ENCODE data around the gene ZNF18.
A peak's percentile ranks its signal among the peaks of the same experiment; 100 is the strongest.

The ZNF18 gene

GRCh38 chr17:11997147-11997971, at the start of gene ZNF18:
Gene ZNF18 (minus strand): TSS chr17:11997475. CDS start chr17:11992829, 4,646 bp downstream.
- Histone ChIP-seq H3K4me3 (ENCODE audit: severe bottlenecking) (peak within 1 kb of the TSS; percentile 71), H3K4me1 (ENCODE audit: insufficient read depth, poor library complexity, severe bottlenecking) (peaks cover 8% of the 10 kb centered on the region), H3K36me3 (ENCODE audit: low read depth) (peaks cover 3% of the 10 kb centered on the region; the same call in 1 of the 2 replicates), H3K27me3 (ENCODE audit: insufficient read depth, poor library complexity, severe bottlenecking) (no peaks in the 10 kb centered on the region), H3K9me3 (ENCODE audit: severe bottlenecking) (no peaks in the 10 kb centered on the region), H3K27ac (ENCODE audit: poor library complexity, severe bottlenecking) (peak within 1 kb of the TSS; percentile 57)
- no peak for TF ChIP-seq CTCF (IDR thresholded peaks at IDR 0.05; ENCODE audit: poor library complexity, severe bottlenecking)
- peak; percentile 95 for ATAC-seq (ENCODE audit: low read depth)
- DNase-seq (ENCODE audit: low spot score), result peak; percentile 95

GRCh38 chr17:12046786-12047185, 49.5 kb upstream of the ZNF18 start:
- no peak for ATAC-seq (ENCODE audit: low read depth)
- Histone ChIP-seq H3K36me3 (ENCODE audit: low read depth) (no peaks in the 10 kb centered on the region), H3K4me3 (ENCODE audit: severe bottlenecking) (no peak overlapping the region), H3K4me1 (ENCODE audit: insufficient read depth, poor library complexity, severe bottlenecking) (peaks cover 1% of the 10 kb centered on the region), H3K27me3 (ENCODE audit: insufficient read depth, poor library complexity, severe bottlenecking) (no peaks in the 10 kb centered on the region), H3K27ac (ENCODE audit: poor library complexity, severe bottlenecking) (no peak overlapping the region), H3K9me3 (ENCODE audit: severe bottlenecking) (no peaks in the 10 kb centered on the region)
- DNase-seq (ENCODE audit: low spot score), result no peak
- TF ChIP-seq CTCF (IDR thresholded peaks at IDR 0.05; ENCODE audit: poor library complexity, severe bottlenecking), result no peak

GRCh38 chr17:12043702-12044101, 46.4 kb upstream of the ZNF18 start:
- Histone ChIP-seq H3K27me3 (ENCODE audit: insufficient read depth, poor library complexity, severe bottlenecking) (no peaks in the 10 kb centered on the region), H3K4me1 (ENCODE audit: insufficient read depth, poor library complexity, severe bottlenecking) (peaks cover 27% of the 10 kb centered on the region), H3K4me3 (ENCODE audit: severe bottlenecking) (no peak overlapping the region), H3K9me3 (ENCODE audit: severe bottlenecking) (no peaks in the 10 kb centered on the region), H3K36me3 (ENCODE audit: low read depth) (no peaks in the 10 kb centered on the region), H3K27ac (ENCODE audit: poor library complexity, severe bottlenecking) (no peak overlapping the region)
- no peak for TF ChIP-seq CTCF (IDR thresholded peaks at IDR 0.05; ENCODE audit: poor library complexity, severe bottlenecking)
- no peak for ATAC-seq (ENCODE audit: low read depth)
- no peak for DNase-seq (ENCODE audit: low spot score)

GRCh38 chr17:12041312-12041711, 44.0 kb upstream of the ZNF18 start:
- H3K4me3 ChIP-seq (ENCODE audit: severe bottlenecking), result no peak overlapping the region
- H3K27ac ChIP-seq (ENCODE audit: poor library complexity, severe bottlenecking), result peak overlapping the region; percentile 61
- no peak for TF ChIP-seq CTCF (IDR thresholded peaks at IDR 0.05; ENCODE audit: poor library complexity, severe bottlenecking)
- peak; percentile 77 for ATAC-seq (ENCODE audit: low read depth)
- no peaks in the 10 kb centered on the region for H3K36me3 ChIP-seq (ENCODE audit: low read depth)
- peaks cover 27% of the 10 kb centered on the region for H3K4me1 ChIP-seq (ENCODE audit: insufficient read depth, poor library complexity, severe bottlenecking)
- no peaks in the 10 kb centered on the region for H3K27me3 ChIP-seq (ENCODE audit: insufficient read depth, poor library complexity, severe bottlenecking)
- DNase-seq (ENCODE audit: low spot score), result no peak
- H3K9me3 ChIP-seq (ENCODE audit: severe bottlenecking), result no peaks in the 10 kb centered on the region

- H3K27me3 ChIP-seq (ENCODE audit: insufficient read depth, poor library complexity, severe bottlenecking), result no peaks in the 10 kb centered on the region
- peak overlapping the region; percentile 61 for H3K27ac ChIP-seq (ENCODE audit: poor library complexity, severe bottlenecking)
Measured at GRCh38 chr17:12040478-12040877, 43.2 kb upstream of the ZNF18 start.

More at GRCh38 chr17:12040478-12040877, 43.2 kb upstream of the ZNF18 start:
- no peak for TF ChIP-seq CTCF (IDR thresholded peaks at IDR 0.05; ENCODE audit: poor library complexity, severe bottlenecking)
- Histone ChIP-seq H3K4me1 (ENCODE audit: insufficient read depth, poor library complexity, severe bottlenecking) (peaks cover 27% of the 10 kb centered on the region), H3K36me3 (ENCODE audit: low read depth) (no peaks in the 10 kb centered on the region), H3K9me3 (ENCODE audit: severe bottlenecking) (no peaks in the 10 kb centered on the region), H3K4me3 (ENCODE audit: severe bottlenecking) (no peak overlapping the region)
- DNase-seq (ENCODE audit: low spot score) (no peak), ATAC-seq (ENCODE audit: low read depth) (peak; percentile 77)

Measured in RWPE2 (cell line).